ENCODE data around the gene KCNH1.
"Not testable (repeated sequence)": the region's sequence is repeated elsewhere in the genome, so short reads cannot be mapped to it uniquely, and the experiment has no call there.

Gene KCNH1

GRCh38 chr1:211095381-211095780 lies 38.6 kb downstream of the KCNH1 start:
- DNase-seq (ENCODE audit: low read depth): no peak

DNA sequence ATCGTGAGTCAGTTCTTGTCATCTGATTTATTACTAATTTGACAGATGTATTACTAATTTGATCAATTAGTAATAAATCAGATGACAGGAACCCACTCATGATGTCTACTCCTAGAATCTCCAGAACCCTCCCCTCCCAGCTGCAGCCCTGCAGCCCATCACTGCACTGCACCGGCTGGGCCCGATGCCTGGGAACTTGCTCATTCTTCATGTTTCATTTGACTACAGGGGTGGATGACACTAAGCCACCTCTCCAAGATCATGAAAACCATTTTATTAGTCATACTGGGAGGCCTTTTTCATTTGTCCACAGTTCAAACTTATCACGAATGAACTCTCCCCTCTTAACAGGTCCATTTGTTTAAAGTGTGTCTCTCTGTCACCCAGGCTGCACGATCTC lies 41.0 kb downstream of the KCNH1 start:
- DNase-seq (ENCODE audit: low read depth): no peak

DNA sequence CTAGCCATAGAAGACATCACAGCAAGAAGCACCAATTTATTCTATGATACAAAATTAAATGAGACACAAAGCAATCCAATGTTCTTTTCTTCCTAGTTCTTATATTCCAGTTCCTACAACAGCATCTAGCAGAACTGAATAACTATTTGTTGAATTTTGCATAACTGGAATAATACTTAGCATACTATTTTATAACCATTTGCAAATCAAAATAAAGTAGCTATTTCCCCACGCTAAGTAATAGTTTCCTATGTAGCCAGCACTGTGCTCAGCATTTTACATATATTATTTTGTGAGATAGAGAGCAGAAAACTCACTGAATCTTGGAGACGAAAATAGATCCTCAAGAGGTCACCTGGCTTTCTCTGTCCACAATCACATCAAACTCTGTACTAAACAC lies 42.1 kb downstream of the KCNH1 start:
- DNase-seq (ENCODE audit: low read depth): no peak

DNA sequence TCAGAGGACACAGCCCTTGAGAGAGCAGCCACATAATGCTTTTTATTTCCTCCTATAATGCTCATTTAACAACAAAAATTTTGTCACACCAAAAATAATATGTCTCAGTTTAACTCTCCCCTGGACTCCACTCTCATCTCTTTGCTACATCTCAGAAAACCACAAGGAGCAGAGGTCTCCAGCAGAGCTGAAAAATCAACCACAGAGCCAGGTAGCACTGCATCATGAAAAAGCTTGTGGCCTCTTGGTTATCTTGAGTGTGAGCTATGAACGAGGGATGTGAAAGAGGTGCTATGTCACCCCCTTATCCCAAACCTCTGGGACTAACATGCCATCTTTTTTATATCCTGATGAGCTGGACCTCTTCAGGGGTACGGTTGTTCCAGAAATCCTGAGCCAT lies 44.4 kb downstream of the KCNH1 start:
- no peak for DNase-seq (ENCODE audit: low read depth)

- no peak for DNase-seq (ENCODE audit: low read depth)
Measured at GRCh38 chr1:211088156-211088555, 45.8 kb downstream of the KCNH1 start.

DNA sequence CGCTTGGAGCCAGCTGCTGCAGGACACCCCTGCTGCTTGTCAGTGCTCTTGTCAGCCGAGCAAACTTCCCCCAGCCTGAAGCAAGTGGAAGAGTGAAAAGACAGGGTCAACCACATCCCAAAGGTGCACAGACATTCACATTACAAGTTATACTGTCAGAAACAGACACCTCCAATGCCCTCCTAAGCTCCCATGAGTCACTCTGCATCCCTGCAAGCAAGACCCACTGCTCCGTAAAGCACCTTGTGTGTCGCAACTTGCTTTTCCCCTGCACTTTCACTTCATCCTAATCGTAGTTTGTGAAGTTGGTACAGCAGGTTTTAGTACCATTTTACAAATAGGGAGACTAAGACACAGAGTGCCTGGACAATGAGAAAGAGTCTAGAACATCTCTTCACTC lies 51.1 kb downstream of the KCNH1 start:
- peak; percentile 58 for DNase-seq (ENCODE audit: low read depth)

DNA sequence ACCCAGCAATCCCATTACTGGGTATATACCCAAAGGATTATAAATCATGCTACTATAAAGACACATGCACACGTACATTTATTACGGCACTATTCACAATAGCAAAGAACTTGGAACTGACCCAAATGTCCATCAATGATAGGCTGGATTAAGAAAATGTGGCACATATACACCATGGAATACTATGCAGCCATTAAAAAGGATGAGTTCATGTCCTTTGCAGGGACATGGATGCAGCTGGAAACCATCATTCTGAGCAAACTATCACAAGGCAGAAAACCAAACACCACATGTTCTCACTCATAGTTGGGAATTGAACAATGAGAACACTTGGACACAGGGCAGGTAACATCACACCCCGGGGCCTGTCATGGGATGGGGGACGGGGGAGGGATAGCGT lies 52.5 kb downstream of the KCNH1 start:
- not testable (repeated sequence) for DNase-seq (ENCODE audit: low read depth)

DNA sequence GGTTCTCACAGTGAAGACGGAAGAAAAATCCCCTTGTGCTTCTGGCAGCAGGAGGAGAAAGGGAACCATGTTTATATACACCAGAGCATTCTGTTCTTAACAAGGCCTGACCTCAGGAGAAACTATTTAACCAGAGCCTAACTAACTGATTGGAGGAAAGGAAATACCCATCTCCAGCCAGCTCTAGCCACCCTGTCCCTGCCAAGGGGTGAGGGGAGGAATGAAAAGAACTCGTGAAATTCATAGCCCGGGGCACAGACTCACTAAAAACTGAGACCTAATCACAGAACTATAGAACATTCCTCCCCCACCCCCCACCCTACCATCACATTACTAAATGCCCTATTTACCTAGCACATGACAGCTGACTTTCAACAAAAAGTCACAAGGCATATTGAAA lies 65.0 kb downstream of the KCNH1 start:
- no peak for DNase-seq (ENCODE audit: low read depth)

GRCh38 chr1:211066781-211067384 lies 67.1 kb downstream of the KCNH1 start:
- DNase-seq (ENCODE audit: low read depth): no peak

- DNase-seq (ENCODE audit: low read depth): peak; percentile 11
Measured at GRCh38 chr1:211041838-211042237, 92.1 kb downstream of the KCNH1 start.

GRCh38 chr1:211037095-211037494 lies 96.9 kb downstream of the KCNH1 start:
- DNase-seq (ENCODE audit: low read depth): peak; percentile 90

DNA sequence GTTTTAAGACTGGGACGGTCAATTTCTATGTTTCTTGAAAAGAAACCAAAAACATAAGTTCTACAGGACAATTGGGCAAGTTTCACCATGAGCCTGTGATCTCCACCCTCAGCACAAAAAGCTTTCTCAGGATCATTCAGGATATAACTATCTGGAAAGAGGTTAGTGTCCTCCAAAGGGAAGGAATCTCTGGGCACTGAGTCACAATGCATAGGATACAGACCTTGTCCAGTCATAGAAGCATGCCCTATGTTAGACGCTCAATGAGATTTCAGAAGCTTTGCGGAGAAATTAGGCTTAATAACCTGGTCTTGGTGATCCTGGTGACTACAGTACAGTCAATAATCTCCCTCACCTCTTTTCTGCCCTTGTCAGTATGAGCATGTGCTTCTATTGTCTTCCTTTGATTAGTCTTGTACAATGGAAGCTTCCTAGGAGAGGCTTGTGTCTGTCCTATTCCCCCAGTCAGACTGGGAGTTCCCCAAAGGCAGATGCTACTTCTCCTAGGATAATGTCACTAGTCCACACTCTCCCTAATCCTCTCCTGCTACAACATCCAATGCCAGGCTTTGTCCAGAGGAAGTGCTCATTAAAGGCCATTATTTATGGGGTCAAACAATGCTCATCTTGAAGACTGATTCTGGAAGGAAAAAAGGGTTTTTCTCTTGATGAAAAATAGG lies 97.4 kb downstream of the KCNH1 start:
- no peak for DNase-seq (ENCODE audit: low read depth)

DNA sequence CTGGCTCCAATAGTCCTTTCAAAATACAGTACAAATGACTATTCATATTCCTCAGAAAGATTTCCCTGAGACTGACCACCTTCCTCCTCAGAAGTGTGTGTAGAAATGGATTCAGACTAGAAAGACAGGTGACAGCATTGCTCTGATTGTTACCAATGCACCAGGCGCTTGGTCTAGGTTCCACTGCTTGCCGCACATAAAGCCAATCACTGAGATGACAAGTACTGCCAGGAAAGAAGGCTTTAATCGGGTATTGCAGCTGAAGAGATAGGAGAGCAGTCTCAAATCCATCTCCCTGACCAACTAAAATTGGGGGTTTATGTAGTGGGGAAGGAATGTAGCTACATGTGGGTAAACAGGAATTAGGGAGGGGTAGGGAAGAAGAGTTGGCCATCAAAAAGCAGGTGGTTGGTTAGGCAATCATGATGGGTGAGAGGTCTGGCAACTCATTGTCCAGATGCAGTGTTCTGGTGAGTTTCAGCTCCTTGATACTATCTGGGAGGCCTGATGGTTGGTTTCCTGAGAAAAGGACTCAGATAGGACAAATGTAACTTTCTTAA lies 98.0 kb downstream of the KCNH1 start:
- peak; percentile 20 for DNase-seq (ENCODE audit: low read depth)

DNA sequence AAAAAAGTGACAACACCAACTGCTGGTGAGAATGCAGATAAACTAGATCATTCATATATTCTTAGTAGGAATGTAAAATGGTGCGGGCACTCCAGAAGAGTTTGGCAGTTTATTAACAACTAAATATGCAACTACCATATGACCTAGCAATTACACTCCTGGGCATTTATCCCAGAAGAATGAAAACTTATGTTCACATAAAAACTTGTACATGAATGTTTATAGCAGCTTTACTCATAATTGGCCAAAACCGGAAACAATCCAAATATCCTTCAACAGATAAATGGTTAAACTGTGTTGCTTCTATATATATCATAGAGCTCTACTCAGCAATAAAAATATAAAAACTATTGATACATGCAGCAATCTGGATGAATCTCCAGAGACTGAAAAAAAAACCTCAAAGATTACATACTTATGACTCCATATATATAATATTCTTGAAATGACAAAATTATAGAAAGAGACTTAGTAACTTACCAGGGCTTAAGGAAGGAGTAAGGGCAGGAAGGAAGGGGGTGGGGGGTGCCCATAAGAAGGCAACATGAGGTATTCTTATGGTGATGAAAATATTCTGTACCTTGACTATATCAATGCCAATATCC lies 99.9 kb downstream of the KCNH1 start:
- no peak for DNase-seq (ENCODE audit: low read depth)

GRCh38 chr1:211024901-211025300 lies 109.0 kb downstream of the KCNH1 start:
- DNase-seq (ENCODE audit: low read depth): no peak

- no peak for DNase-seq (ENCODE audit: low read depth)
Measured at GRCh38 chr1:211019266-211019665, 114.7 kb downstream of the KCNH1 start.

GRCh38 chr1:211018690-211019089 lies 115.3 kb downstream of the KCNH1 start:
- DNase-seq (ENCODE audit: low read depth): no peak

DNA sequence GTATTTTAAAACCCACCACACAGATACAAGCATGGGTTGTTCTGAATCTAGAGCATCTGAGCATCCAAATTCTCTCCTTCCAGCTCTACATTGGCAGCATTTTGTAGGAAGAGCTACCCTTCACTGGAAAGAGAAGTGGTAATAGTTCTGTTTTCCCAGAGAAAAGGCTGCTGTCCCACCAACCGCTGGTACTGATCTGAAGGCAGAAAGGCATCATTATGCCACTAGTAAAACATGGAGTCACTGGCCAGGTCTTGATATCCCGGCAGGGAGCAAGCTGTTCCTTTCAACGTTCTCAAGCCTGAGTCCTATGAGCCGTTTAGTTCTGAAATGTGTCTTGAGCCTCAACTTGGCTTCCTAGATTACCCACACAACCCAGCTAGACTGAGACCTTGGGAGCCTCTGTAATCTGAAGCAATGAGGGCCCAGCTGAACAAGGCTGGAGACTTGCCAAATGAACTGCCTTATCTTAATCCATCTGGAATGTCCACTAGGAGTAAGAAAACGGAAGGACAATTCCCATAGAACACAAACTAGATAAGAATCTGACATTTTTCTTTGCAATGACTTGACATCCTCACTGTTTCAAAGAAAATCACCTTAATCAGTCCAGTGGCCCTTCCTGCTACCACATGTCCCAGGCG lies 116.8 kb downstream of the KCNH1 start:
- peak; percentile 89 for DNase-seq (ENCODE audit: low read depth)

DNA sequence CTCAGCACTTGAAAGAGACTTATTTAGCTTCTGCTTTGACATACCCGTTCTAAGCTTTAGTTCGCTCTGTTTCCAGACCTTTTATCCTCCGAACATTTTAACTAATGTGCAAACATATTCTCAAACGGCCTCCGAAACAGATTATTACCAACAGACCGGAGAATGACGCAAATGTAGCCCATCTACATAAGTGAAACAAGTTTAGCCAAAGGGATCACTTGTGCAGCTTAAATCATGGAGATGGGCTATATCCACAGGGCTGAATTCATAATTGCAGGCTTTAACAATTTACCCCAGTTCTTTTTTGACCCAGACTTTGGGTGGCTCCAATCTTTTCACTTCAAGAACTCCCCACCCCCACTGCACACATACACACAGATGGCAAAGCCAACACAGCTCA lies 119.7 kb downstream of the KCNH1 start:
- no peak for DNase-seq (ENCODE audit: low read depth)

DNA sequence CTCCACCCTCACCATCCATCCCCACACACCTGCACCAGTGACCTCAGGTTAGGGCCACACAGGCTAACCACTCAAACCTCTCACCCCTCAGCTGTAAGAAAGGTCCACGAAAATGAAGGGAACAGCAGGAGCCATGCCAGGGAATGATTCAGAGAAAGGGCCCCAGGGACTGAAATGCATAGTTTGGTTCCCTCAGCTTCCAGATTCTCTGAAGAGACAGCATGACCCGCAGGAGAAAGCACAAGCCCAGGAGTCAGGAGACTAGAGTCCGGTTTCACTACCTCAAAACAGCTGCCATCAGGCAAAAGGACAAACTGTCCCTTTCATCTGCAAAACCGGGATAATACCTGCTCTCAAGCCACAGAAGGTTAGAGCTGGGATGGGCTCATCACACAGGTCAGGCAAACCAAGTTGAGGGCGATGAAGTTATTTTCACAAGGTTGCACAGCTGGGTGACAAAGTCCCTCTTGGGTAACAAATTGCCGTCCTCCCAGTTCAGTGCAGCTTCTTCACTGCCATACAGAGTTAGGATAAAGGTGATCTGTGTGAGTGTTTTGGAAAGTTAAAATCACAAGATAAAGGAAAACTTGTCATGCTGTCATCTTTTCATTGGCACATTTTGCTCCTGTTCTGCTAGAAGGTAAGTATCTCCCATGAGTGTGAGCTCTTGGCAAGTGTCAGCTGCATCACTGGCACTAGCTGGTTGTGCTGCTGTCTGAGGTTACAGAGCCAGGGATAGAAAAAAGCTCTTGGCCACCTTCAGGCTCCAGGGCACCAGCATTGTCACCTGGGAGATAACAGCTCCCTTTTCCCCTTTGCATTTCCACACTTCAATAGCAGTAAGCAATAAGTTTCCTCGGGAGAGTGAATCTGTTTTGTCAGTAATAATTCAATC lies 120.4 kb downstream of the KCNH1 start:
- DNase-seq (ENCODE audit: low read depth): no peak

GRCh38 chr1:211011128-211011527 lies 122.8 kb downstream of the KCNH1 start:
- not testable (repeated sequence) for DNase-seq (ENCODE audit: low read depth)

DNA sequence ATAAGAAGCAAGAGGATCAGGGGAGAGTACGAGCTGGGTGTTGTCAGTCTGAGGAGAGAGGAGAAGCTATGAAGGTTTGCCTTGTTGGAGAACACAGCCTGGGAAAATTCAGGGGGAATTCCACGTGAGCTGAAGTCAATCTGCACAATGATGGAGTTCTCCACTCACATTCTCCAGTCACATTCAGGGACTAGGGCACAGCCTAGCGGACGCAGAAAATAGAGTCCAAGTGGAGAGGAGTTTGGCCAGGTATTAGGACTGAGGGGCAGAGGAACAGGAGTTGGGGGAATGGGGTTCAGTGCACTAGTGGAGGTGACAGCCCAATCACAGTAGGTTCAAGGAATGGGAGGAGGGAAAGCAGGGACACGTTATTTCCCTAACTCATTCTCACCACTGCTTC lies 124.0 kb downstream of the KCNH1 start:
- no peak for DNase-seq (ENCODE audit: low read depth)
